ENCODE measurements around the gene KCNA3.
A peak's percentile ranks its signal among the peaks of the same experiment; 100 is the strongest.

Gene KCNA3

DNA sequence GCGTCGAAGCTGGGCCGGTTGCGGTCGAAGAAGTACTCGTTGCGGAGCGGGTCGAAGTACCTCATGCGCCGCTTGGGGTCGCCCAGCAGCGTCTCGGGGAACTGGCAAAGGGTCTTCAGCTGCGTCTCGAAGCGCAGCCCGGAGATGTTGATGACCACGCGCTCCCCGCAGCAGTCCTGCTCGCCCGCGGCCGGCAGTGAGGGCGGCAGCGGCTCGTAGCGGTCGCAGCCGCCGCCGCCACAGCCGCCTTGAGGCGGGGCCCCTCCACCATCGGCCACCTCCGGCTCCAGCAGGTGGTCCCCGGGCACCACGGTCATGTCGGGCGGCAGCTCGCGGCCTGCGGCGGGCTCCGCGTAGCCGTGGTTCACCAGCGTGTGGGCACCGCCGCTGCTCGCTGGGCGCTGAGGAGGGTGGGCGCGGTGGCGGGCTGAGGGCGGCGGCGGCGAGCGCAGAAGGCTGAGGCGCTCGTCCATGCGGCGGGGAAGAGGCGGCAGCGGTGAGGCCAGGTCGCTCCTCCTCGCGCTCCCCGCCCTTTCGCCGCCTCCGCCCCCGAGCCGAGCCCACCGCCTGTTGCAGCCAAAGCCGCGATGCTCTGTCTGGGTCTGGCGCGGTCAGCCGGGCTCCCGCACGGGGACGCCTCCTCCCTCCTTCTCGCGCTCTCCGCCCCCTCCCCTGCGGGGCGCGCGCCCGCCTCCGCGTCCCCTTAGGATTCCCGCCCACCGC, at the start of gene KCNA3:
KCNA3 (minus strand) TSS at position 604 of the 723 bp plus-strand sequence; CDS start at position 473, 131 bp downstream.
- DNase-seq = peak; percentile 56

DNA sequence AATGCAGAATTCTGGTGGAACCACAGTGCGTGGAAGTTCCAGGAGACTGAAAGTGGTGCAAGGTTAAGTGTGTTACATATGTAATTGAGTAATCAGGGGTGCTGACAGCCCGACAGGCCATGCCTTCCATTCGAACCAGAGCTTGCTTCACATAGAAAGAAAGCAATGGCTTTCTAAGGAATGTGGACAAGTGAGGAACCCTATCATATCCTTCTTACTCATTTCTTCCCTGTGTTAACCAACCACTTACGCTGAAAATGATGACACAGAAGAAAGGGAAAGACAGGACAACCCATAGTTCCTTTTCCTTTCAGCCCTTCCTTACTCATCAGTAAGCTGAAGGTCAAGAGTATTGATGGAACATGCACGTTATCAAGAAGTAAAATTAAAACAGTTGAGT, 48.1 kb upstream of the KCNA3 start:
- no peak for DNase-seq

GRCh38 chr1:110719908-110720307, 45.2 kb upstream of the KCNA3 start:
- DNase-seq = no peak

DNA sequence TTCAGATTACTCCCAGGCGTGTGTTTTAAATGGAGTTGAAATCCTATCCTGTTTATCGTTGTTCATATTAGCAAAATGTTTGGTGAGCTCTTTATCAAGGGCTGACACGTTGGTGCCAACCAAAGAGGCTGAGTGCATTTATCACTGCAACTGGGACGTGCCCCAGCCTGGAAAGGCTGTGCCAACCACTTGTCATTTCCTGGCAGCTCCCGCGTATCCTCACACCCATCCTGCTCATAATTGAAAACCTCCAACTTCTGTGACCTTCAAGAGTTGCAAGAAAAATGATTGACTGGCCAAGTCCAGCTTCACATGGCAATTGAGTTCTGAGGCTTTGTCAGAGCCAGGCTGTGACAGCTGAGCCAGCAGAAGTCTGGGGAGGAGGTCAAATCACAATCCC, 43.7 kb upstream of the KCNA3 start:
- DNase-seq = no peak

GRCh38 chr1:110717179-110717578, 42.4 kb upstream of the KCNA3 start:
- DNase-seq = no peak

- DNase-seq = no peak
Observed at GRCh38 chr1:110714374-110714995, 39.7 kb upstream of the KCNA3 start.

DNA sequence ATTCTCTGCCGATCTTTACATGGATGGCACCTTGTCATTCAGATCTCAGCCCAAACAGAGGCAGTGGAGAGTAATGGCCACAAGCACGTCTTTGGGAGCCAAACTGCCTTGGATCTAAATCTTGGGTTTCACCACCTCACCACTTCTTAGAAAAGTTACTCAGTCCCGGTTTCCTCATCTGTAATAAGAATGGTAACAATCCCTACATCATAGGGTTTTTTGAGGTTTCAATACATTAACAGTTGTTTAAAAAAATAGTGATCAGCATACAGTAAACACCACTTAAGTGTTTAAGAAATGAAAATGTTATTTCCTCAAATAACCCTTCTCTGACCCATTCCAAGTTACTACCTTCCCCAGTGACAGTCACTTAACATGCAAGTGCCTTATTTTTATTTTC, 38.5 kb upstream of the KCNA3 start:
- no peak for DNase-seq

DNA sequence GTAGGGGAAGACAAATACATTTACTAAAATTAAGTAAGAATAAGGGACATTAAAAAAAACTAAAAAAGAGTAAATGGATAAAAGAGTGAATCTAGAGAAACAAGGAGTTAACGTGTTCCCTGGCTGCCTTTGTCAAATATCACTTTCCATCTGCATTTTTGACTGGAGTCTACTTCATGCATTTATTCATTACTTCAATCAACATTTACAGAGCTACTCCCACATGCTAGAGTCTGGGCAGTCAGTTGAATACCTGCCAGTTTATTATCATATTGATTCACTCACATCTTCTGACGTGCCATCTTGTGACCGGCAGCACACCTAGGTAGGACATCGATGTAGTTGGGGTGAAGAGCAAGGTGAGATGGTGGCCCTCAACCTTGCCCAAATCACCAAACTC, 35.6 kb upstream of the KCNA3 start:
- DNase-seq = no peak

- DNase-seq = no peak
Observed at GRCh38 chr1:110708974-110709440, 34.3 kb upstream of the KCNA3 start.

GRCh38 chr1:110707232-110707631, 32.5 kb upstream of the KCNA3 start:
- DNase-seq = no peak

DNA sequence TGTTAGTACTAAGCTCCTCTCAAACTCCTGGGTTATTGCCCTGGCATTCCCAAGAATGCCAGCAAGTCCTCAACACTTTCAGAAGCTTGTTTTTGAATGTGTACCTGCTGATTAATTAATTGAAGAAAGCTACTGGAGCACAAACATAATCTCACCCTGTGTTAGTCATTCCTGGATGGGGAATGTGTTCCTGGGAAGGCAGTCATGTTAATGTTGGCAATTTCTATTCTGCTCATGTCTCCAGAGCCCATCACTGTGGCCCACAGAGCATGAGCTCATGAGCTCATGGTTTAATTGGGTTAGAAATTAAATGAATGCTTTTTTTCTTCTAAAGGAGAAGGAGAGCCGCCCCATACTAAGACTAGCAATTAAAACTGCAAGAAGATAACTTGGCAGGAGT, 31.9 kb upstream of the KCNA3 start:
- no peak for DNase-seq

DNA sequence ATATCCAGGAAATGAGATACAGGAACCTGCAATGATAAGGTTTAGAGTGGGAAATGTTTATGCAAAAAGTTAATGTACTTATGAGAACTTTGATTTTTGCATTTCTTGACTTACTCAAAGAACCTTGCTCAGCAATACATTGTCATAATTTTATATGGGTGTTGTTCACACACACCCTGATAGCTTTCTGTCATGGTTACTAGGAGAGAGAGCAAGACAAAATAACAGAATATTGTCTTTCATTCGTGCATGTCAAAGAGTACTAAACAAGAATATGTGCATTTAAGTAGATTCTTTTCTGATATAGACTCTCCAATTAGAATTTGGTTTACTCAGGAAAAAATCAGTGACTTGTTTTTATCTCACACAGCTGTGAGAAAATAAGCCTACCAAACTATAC, 27.5 kb upstream of the KCNA3 start:
- DNase-seq = no peak

DNA sequence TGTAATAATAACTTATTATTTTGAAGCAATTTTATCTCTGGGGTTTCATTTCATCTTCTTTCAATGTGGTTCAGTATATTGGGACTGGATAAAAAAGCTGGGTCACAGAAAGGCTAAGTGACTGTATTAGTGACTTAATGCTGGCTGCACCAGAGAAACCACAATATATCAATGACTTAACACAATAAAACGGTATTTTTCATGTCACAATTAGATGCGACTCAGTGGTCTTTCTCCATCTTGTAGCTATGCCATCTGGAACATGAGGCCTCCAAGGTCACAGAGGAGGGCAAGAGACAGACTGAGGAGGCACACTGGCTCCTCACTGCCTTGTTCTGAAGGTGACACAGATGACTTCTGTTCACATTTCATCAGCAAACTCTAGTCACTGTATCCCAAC, 26.0 kb upstream of the KCNA3 start:
- DNase-seq = no peak

GRCh38 chr1:110697606-110698005, 22.9 kb upstream of the KCNA3 start:
- no peak for DNase-seq

DNA sequence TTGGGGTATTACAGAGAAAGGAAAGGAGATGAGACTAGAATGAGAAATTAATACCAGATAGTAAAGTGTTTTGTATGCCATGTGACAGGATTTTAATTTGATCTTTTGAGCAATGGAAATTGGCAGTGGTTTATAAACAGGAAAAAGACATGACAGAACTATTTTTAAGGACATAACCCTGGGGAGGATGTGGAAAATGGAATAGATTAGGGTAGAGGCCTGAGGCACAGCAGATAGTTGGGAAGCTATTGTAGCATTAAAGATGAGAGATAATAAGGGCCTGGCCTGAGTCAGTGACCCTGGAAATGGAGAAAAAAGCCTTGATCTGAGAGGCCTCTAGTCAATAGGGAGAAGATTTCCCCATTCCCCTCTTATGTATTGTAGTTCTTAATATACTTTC, 22.1 kb upstream of the KCNA3 start:
- no peak for DNase-seq

GRCh38 chr1:110690709-110691365, 16.1 kb upstream of the KCNA3 start:
- DNase-seq = no peak

- no peak for DNase-seq
Observed at GRCh38 chr1:110689868-110690267, 15.1 kb upstream of the KCNA3 start.

DNA sequence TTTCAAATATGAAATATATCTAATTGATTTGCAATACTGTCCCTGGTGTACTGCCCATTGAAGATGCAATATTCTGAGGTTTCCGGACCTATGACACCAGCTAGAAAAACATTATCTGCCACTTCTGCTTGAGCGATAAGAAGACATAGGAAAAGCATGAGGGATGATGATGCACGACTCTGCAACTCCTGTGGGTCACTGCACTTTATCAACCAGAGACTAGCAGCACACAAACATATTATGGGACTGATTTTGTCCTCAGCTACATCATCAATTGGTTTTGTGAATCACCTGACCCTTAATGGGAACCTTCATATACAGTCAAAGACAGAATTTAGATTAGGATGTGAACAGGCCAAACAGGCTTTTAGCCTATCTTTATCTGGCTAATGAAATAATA, 13.8 kb upstream of the KCNA3 start:
- no peak for DNase-seq

DNA sequence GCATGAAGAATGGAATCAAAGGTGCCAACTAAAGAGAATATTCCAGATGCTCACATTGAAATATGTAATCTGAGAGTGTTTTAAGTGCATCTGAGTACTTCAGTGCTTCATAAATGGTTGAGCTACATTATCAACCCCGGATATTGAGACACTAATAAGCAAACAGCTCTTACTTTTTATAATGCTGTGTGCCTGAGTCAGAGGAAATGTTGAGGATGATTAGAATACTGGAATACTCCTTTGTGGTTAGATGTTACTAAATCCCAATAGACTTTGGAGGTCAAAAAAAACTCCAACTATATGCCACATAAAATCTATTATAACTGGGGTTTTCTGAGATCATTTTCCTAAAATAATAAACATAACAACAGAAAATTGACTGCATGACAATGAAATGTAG, 12.5 kb upstream of the KCNA3 start:
- no peak for DNase-seq

DNA sequence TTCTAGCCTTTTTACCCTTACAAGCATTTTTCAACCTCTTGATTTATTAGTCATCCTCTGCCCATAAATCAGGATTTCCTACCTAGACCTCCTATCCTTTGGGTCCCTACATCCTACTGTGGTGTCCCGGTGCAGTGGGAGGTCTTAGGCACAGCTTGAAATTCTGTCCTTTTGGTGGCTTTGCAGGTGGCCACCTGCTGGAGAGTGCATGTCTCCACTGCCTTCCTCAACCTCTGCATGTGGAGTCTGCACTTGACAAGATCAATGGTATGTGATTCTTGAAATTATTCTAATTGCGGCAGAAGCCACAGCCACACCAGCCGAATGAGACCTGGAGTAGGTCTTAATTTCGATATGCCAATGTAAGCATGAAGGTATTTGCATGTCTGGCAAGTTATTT, 11.4 kb upstream of the KCNA3 start:
- DNase-seq = peak; percentile 10

- no peak for DNase-seq
Observed at GRCh38 chr1:110684491-110684890, 9.8 kb upstream of the KCNA3 start.

DNA sequence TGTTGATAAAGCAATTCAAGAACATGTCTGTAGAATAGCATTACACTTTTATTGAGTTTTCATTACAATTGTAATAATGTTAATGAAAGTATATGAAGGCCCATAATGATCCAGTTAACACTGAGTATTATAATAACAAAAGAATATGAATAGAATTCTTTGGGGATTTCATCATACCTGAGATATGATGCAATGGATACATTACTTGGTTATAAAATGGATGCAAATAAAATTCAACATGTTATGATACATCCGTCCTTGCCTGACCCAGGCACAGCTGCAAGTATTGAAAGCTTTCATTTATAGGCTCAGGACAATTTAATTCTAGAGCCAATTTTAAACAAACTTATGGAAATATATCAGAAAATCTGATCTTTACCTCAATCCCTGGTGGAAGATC, 8.2 kb upstream of the KCNA3 start:
- no peak for DNase-seq

DNA sequence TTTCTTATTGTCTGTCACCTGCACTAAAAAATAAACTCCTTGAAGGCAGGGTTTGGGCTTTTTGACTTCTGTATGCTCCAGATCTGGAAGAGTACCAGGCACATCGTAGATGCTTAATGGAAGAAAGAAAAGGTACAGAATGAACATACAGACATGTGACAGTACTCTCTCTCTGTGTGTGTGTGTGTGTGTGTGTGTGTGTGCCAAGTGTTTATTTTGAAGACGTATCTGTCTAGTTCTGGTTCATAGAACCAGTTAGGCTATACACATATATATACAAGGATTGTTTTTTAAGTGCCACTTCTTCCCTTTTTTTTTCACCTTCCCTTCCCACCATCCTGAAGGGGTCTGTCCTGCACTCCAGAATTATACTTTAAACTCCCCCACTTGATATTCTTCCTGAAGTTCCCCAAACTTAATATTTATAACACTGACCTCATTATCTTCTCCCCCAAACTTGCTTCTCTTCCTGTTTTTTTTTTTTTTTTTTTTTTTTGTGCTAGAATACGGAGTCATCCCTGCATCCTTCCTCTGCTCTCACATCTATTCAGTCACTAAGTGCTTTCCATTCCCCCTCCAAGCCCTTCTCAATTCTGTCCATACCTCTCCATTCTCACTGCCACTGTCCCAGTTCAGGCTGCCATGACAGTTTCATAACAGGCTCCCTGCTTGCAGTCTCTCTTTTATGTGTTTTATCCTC, 5.4 kb upstream of the KCNA3 start:
- DNase-seq = no peak

DNA sequence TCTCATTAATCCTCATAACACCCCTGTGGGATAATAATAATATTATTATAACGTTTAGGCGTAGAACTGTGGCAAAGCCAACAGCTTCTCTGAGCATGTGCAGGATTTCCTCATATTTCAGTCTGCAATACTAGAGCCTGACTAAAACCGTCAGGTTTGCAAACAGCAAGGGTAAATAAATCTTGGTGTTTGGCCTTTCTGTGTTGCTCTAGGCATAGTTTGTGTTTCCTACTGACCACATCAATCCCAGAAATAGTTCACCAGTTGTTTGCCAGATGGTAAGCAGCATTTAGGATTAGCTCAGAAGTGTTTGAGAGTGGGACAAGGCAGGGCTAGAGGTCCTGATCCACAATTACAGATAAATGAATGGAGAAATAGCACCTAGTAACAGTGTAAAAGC, 2.8 kb upstream of the KCNA3 start:
- DNase-seq = no peak

Measured in activated CD4-positive, alpha-beta T cell treated with anti-CD3 and anti-CD28 coated beads for 1 hour (primary cell).